GM19351 (cell line): Measurements from ENCODE around the gene TRAF2.
A peak's percentile ranks its signal among the peaks of the same experiment; 100 is the strongest.

Source experiments
- ATAC-seq: cut with Tn5 transposase; IDR thresholded peaks from one replicate; pipeline ENCODE4 v1.9.1; 2021; ENCODE audit warnings: mild to moderate bottlenecking, moderate library complexity; ENCODE audit not compliant: unreplicated experiment

Gene TRAF2

DNA sequence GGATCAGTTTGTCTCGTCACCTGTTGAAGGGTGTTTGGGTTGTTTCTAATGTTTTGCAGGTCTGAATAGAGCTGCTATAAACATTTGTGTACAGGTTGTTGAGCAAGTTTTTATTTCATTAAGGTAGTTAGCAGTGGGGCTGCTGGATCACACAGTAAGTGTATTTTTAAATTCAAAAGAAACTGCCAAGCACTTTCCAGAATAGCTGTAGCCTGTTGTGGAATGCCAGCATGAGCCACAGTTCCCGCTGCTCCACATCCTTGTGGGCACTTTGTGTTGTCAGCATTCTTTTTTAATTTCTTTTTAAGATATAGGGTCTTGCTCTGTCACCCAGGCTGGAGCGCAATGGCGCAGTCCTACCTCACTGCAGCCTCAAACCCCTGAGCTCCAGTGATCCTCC is 43.7 kb downstream of the TRAF2 start:
- no peak for ATAC-seq

DNA sequence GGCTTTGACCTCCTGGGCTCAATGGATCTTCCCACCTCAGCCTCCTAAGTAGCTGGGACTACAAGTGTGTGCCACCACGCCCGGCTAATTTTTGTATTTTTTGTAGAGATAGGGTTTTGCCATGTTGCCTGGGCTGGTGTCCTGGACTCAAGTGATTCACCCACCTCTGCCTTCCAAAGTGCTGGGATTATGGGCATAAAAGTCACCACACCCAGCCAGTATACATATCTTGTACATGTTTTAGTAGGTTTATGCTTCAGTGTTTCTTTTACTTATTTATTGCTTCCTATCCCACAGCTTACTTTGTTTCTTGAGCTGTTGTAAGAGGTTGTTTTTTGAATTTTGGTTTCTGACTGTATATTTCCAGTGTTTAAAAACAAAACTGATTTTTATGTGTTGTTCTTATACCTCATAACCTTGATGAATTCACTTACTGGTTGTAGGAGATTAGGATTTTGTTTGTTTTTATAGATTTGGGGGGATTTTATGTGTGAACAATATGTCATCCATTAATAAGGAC is 45.4 kb downstream of the TRAF2 start:
- ATAC-seq = no peak

DNA sequence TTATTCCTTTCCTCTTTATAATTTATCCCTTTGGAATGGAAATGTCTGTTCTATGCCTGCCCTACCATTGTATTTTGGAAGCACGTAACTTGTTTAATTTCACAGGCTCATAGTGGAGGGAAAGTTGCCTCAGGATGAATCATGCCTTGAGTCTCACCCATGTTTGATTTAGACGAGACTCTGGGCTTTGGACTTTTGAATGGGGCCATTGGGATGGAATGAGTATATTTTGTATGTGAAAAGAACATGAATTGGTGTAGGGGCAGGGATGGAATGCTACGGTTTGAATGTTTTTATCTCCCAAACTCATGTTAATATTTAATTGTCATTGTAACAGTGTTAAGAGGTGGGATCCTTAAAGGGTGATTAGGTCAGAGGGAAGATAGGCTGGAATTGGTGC is 48.0 kb downstream of the TRAF2 start:
- ATAC-seq = no peak

- no peak for ATAC-seq
Measured at GRCh38 chr9:136935651-136936050, 49.3 kb downstream of the TRAF2 start.

DNA sequence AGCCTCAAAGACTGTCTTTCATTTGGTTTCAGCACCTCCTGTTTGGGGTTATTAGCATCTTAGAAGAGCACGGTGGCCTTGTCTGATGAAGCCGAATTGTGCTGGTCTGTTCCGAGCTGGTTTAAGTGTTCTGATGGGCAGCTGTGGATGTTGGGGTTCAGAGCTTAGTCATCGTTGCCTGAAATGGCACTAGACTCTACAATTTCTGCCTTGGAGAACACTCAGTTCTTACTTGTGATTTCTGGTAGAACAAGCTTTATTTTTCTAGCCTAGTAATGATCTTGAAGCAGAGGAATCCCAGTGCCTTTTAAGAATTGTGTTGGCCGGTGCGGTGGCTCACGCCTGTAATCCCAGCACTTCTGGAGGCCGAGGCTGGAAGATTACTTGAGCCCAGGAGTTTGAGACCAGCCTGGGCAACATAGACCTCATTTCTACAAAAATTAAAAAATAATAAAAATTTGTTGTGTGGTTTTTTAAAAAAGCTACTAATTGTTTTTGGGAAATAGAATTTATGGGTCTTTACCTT is 50.4 kb downstream of the TRAF2 start:
- ATAC-seq = no peak

- ATAC-seq = no peak
Measured at GRCh38 chr9:136937186-136938001, 51.1 kb downstream of the TRAF2 start.

- no peak for ATAC-seq
Measured at GRCh38 chr9:136939431-136939995, 53.2 kb downstream of the TRAF2 start.

DNA sequence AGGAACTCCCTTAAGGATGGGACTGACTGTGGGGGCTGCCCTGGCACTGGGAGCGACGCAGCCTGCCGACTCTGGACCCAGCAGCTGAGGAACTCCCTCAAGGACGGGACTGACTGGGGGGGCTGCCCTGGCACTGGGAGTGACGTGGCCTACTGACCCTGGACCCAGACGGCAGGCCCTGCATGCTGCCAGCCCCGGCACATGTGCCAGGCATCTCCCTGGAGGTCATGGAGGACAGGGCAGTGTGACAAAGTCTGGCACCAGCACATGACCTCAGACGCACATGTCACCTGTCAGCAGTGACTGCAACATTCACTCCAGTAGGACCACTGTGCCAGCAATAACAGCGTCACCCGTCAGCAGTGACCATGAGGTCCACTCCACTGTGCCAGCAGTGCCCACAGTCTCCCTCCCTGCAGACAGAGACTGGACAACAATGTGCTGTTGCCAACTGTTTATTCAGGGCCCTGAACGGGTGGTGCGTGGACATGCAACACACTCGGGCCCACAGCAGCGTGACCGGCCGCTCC is 53.7 kb downstream of the TRAF2 start:
- no peak for ATAC-seq

DNA sequence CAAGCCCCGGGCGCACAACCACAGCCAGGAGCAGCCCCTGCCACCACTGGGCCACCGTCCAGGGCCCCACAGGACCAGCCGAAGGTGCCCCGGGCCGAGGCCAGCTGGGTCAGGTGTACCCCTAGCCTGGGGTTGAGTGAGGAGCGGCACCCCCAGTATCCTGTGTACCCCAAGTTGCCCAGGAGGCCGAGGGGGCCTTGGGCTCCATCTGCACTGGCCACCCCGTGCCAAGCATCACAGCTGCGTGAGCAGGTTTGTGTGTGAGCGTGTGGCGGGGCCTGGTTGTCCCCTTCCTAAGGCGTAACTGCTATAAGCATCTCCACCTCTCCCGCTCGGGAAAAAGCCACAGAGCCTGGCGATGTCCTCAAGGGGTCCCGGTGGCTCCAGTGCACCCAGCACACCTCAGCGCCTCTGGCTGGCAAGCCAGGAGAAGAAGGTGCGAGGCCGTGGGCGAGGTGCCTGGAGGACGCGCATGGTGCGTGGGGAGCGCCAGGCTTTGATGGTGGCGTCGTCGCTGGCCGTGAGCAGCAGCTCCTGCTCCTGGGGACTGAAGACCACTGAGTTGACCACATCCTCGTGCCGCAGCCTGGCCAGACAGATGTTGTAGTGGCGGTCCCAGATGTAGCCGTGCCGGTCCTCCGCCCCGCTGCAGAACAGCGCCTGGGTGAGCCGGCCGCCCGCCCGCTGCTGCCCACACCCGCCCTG is 54.4 kb downstream of the TRAF2 start:
- ATAC-seq = no peak

DNA sequence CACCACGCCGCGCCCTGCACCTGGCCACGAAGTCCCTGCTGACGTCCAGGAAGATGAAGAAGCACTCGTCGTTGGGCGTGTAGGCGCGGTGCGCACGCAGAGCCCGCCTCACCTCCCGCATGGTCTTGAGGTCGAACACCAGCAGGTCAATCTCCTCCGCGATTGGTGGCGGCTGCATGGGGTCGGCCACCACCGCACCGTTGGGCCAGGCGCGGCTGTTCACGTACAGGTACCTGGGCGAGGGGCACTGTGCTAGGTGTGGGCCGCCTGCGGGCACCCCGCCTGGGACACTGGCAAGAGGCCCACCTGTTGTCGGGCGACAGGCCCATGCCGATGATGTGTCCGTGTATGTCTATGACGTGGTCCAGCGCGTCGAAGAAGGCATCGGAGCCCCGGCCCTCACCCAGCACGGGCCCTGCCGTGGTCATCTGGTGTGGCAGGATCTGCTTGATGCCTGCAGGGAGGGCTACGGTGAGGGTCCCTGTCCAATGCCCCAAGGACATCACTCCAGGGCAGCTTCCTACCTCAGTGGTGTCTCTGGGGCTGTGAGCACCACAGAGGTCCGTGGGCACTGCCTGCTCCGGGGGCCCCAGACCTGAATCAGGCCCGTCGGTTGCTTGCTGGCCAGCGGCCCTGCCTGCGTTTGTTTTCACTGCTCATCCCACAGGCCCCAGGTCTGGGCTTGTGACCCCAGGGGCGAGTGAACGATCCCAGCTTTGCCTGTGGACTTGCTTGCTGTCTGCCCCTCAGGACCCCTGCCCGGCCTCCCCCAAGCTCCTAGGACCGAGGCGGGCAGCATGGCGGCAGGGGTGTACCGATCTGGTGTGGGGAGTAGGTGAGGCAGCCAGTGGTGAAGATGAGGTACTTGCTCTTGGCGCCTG is 55.2 kb downstream of the TRAF2 start:
- ATAC-seq = no peak

DNA sequence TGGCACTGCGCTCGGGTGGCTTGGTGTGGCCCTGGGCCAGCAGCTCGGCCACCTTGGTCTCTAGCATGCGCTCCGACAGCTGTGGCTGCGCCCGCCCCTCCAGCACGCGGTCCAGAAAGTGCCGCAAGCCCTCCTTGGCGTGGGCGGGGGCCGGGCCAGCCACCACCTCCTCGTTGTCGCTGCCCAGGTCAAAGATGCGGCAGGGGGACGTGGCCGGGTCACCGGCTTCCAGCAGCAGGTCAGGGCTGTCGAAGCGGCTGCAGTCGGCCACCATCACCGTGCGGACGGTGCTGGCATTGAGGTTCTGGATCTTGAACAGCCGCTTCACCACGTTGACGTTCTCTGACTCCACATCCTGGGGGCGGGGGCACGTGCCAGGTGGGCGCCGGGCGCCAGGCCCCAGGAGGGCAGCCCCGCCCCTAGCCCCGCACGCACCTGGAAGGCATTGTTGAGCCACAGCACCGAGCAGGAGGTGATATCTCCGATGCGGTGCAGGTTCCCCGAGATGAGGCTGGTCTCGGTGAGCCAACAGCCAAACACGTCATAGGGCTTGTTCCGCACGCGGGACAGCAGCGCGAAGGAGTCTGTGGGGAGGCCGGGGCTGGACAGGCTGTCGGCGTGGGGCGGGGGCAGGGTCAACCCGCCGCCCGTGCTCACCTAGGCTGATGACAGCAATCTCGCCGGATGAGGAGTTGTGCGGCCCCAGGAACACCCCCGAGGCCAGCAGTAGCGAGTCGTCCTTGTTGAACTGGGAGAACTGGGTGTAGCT is 56.0 kb downstream of the TRAF2 start:
- no peak for ATAC-seq

DNA sequence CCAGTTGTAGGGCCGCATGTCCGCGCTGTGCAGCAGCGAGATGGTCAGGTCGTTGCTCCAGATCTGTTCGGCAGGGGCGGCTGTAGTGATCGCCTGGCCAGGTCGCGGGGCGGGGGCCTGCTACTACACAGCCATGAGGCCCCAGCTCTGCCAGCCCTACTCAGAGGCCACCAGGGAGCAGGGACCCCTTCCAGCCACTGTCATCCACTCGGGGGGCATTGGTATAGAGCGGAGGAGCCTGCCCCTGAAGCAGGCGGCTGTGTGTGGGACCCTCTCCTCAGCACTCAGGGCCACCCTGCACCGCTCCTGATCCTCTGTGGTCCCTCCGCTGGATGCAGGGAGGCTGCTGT is 56.5 kb downstream of the TRAF2 start:
- no peak for ATAC-seq

DNA sequence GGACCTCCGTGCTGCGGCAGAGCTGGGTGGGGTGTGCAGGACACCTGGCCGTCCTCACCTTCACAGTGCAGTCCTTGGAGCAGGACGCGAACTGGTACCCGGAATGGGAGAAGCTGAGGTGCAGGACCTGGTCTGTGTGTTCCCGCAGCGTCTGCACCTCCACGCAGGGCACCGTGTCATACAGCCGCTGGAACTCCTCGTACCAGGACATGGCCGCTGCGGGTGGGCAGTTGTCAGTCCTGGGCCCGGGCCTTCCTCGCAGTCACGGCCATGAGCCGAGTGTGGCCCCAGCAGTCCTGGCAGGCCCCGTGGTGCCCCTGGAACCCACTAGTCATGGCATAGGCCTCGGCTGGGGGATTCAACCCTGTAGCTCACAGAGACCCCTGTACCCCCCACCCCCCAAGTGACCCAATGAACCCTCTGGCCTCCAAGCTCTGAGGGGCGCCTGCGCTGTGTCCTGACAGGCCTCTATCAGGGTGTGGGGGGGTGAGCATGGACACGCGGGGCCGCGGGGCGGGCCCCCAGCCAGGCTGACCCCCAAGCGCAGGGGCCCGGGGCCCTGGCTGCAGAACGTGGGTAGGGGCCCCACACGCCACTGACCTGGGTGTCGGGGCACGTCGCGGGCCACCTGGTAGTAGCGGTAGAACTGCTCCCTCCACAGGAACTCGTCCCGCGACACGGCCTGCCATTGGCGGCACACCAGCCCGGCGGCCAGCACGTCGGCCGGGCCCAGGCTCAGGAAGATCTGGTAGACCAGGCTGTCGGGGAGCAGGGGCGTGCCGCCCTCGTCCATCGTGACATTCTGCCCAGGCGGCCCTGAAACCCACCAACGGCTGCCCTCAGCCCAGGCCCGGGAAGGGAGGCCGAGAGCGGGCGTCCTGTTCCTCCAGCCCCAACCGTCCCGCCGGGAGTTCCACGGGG is 57.2 kb downstream of the TRAF2 start:
- ATAC-seq = peak; percentile 13

DNA sequence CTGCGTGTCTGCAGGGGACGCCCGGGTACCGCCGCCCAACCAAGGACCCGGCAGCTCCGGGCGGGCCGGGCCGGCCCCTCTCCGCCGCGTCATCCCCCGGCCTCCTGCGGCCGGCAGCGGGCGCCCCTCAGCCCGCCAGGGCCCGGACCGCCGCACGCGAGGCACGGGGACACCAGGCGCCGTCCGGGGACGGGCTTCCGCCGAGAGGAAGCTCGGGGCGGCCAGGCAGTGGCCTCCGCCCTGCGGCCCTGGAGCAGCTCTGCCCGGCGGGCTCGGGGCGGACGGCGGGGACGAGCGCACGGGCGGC is 57.8 kb downstream of the TRAF2 start:
- ATAC-seq = peak; percentile 43

DNA sequence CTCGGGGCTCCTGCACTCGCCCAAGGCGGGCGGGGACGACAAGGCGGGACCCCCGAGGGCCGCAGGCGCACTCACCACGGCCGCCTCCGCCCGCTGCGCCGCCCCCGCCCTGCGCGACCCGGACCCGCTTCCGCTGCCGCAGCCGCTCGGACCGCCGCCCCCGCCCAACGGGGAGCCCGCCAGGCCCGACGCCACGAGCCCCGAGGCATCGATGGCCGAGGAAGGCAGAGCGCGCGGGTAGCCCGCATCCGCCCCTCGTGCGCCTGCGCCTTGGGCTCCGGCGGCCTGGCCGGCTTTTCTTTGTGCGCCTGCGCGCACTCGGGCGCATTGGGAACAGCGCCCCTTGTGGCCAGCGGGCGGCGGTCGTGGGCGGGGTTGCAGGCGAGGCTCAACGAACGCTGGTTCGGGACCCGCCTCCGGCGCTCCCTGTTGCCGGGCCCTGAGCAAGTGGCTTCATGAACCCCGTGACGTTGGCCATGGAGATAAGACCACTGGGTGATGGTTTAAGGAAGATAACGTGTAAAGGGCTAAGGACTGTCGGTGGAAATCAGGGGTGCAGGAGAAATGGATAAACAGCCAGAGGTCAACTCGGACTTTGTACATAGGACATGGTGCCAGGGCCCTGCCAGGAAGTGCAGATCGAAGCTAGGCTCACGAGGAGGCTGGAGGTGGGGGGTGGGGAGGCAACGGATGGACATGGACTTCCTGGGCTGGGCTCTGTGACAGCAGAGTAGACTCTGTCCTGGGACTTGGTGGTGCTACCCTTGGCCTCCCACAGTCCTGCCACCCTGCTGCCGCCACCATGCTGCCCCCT is 58.4 kb downstream of the TRAF2 start, which contains the start of the genes C8G and FBXW5:
TSS of gene C8G (plus strand) at position 725 of the 814 bp plus-strand sequence. CDS start at position 803, 78 bp downstream.
TSS of gene FBXW5 (minus strand) at position 220 of the 814 bp plus-strand sequence. CDS start 655 bp downstream, outside the sequence.
- peak; percentile 75 for ATAC-seq

DNA sequence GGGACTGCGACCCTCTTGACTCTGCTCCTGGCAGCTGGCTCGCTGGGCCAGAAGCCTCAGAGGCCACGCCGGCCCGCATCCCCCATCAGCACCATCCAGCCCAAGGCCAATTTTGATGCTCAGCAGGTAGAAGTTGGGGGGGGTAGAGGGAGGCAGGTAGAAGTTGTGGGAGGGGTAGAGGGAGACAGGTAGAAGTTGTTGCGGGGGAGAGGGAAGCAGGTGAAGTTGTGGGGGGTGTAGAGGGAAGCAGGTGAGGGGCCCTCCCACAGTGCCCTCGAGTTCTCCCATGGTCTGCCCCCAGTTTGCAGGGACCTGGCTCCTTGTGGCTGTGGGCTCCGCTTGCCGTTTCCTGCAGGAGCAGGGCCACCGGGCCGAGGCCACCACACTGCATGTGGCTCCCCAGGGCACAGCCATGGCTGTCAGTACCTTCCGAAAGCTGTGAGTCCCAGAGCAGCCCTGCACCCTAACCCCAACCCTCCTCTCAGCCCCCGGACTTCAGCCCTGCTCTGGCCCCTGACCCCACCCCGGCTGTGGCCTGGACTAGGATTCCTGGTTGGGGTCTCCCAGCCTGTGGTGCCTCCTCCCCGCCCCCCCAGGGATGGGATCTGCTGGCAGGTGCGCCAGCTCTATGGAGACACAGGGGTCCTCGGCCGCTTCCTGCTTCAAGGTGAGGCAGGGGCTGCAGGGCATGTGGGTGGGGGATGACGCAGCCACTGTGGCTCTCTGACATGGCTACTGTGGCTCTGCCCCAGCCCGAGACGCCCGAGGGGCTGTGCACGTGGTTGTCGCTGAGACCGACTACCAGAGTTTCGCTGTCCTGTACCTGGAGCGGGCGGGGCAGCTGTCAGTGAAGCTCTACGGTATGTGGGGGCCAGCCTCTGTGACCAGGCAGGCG is 59.3 kb downstream of the TRAF2 start:
- no peak for ATAC-seq
